Sigmoid colon (tissue), 4 donors: ENCODE data around the gene LRRC28.

Experiments
- POLR2A ChIP-seq, 2 donors: fragments of 450-650 bp; IDR thresholded peaks; one replicate each; pipeline ENCODE4 v1.6.1; 2016; ENCODE audit warnings: antibody characterized with exemption in 2 of 2, mild to moderate bottlenecking in 2 of 2, moderate library complexity in 2 of 2
- POLR2AphosphoS5 ChIP-seq, 4 donors: sonication (generic); formaldehyde crosslinking; IDR thresholded peaks; one replicate each; pipeline ENCODE4 v1.6.1; 2017; ENCODE audit warnings: antibody characterized with exemption in 4 of 4
- TF ChIP-seq, protein P1 (sequence below), 4 experiments: fragments of 450-650 bp in 3 of 4; fragments of 200-600 bp in 1 of 4; IDR thresholded peaks; one replicate each; pipeline ENCODE4 v1.5.1; 2016 to 2019; ENCODE audit warnings: antibody characterized with exemption in 4 of 4, mild to moderate bottlenecking in 3 of 4, moderate library complexity in 2 of 4

DNA sequence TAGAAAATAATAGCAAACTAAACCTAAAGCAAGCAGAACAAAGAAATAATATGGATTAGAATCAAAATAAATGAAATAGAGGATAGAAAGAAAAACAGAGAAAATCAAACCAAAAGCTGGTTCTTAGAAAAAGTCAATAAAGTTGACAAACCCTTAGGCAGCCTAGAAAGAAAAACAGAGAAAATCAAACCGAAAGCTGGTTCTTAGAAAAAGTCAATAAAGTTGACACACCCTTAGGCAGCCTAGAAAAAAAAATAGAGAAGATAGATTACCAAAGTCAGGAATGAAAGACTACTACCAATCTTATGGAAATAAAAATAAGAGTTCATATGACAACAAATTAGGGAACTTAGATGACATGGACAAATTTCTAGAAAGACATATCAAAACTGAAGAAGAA is 142.4 kb downstream of the LRRC28 start:
- TF ChIP-seq POLR2A (IDR thresholded peaks at IDR 0.05) = no peak
- TF ChIP-seq, protein P1, sequence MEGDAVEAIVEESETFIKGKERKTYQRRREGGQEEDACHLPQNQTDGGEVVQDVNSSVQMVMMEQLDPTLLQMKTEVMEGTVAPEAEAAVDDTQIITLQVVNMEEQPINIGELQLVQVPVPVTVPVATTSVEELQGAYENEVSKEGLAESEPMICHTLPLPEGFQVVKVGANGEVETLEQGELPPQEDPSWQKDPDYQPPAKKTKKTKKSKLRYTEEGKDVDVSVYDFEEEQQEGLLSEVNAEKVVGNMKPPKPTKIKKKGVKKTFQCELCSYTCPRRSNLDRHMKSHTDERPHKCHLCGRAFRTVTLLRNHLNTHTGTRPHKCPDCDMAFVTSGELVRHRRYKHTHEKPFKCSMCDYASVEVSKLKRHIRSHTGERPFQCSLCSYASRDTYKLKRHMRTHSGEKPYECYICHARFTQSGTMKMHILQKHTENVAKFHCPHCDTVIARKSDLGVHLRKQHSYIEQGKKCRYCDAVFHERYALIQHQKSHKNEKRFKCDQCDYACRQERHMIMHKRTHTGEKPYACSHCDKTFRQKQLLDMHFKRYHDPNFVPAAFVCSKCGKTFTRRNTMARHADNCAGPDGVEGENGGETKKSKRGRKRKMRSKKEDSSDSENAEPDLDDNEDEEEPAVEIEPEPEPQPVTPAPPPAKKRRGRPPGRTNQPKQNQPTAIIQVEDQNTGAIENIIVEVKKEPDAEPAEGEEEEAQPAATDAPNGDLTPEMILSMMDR (IDR thresholded peaks at IDR 0.05) = no peak
- no peak for TF ChIP-seq POLR2AphosphoS5 (IDR thresholded peaks at IDR 0.05)
